A549 (cell line): Measurements from ENCODE around the gene NCLN. TPM values are rescaled to one million over a fixed set of nuclear protein-coding genes. Genes with fewer than 3 reads are reported as not detected.

Experiments used
- BHLHE40 ChIP-seq: IDR thresholded peaks from 2 replicates; pipeline ENCODE4 v1.6.1; 2012; ENCODE audit warnings: low read depth, low read length, inconsistent platforms
- CHD4 ChIP-seq: fragments of 200-600 bp; sonication (generic); IDR thresholded peaks from 2 replicates; pipeline ENCODE4 v1.6.1; 2016; ENCODE audit warnings: antibody characterized with exemption, mild to moderate bottlenecking, borderline replicate concordance
- EP300 ChIP-seq, 2 experiments: fragments of >200 bp; sonication (Bioruptor Twin); formaldehyde crosslinking; IDR thresholded peaks; 2 replicates in 1 of 2; 3 replicates in 1 of 2; pipeline ENCODE4 v1.6.1; 2016 to 2017
- FOSB ChIP-seq: fragments of 250-450 bp; sonication (Bioruptor Pico); IDR thresholded peaks from 2 replicates; pipeline ENCODE4 v1.5.0; 2020; ENCODE audit warnings: mild to moderate bottlenecking, moderate library complexity
- HOXB13 ChIP-seq: fragments of 250-450 bp; sonication (Bioruptor Pico); IDR thresholded peaks from 2 replicates; pipeline ENCODE4 v1.5.0; 2020; ENCODE audit warnings: low read depth, mild to moderate bottlenecking, moderate library complexity
- HOXB5 ChIP-seq: fragments of 250-450 bp; sonication (Bioruptor Pico); IDR thresholded peaks from 2 replicates; pipeline ENCODE4 v1.5.0; 2020; ENCODE audit warnings: mild to moderate bottlenecking, moderate library complexity
- JUNB ChIP-seq: fragments of >200 bp; sonication (Bioruptor Twin); formaldehyde crosslinking; IDR thresholded peaks from 2 replicates; pipeline ENCODE4 v1.6.1; 2016
- KDM1A ChIP-seq: fragments of 200-600 bp; sonication (generic); IDR thresholded peaks from 2 replicates; pipeline ENCODE4 v1.6.1; 2016; ENCODE audit warnings: low read depth, mild to moderate bottlenecking
- MAZ ChIP-seq: fragments of 150-350 bp; IDR thresholded peaks from 2 replicates; pipeline ENCODE4 v1.6.1; 2014; ENCODE audit warnings: antibody characterized with exemption, low read depth, low read length, borderline replicate concordance
- PHF8 ChIP-seq: fragments of 200-600 bp; sonication (generic); IDR thresholded peaks from 2 replicates; pipeline ENCODE4 v1.6.1; 2016; ENCODE audit warnings: low read depth, mild to moderate bottlenecking, antibody characterized with exemption, moderate library complexity, borderline replicate concordance
- POLR2AphosphoS2 ChIP-seq: conservative IDR thresholded peaks from 2 replicates; pipeline ENCODE4 v1.6.1; 2012; ENCODE audit warnings: low read length, improper control_type of control experiment, inconsistent platforms
- RAD21 ChIP-seq, 2 experiments: fragments of >200 bp in 1 of 2; sonication (Bioruptor Twin) in 1 of 2; formaldehyde crosslinking in 1 of 2; IDR thresholded peaks in 1 of 2; conservative IDR thresholded peaks in 1 of 2; 2 replicates in 1 of 2; 3 replicates in 1 of 2; pipeline ENCODE4 v1.6.1; 2012 to 2018; ENCODE audit warnings: inconsistent platforms in 1 of 2
- RNF2 ChIP-seq: fragments of 200-600 bp; sonication (generic); IDR thresholded peaks from 2 replicates; pipeline ENCODE4 v1.6.1; 2016; ENCODE audit warnings: low read depth, mild to moderate bottlenecking, antibody characterized with exemption, moderate library complexity, borderline replicate concordance
- TFCP2L1 ChIP-seq: fragments of 250-450 bp; sonication (Bioruptor Pico); IDR thresholded peaks from 2 replicates; pipeline ENCODE4 v1.5.0; 2021; ENCODE audit warnings: mild to moderate bottlenecking
- TP53 ChIP-seq: fragments of 250-450 bp; sonication (Bioruptor Pico); IDR thresholded peaks from 2 replicates; pipeline ENCODE4 v1.5.0; 2021; ENCODE audit warnings: mild to moderate bottlenecking, moderate library complexity
- ZC3H11A ChIP-seq: fragments of 450-650 bp; IDR thresholded peaks from 2 replicates; pipeline ENCODE4 v1.6.1; 2014; ENCODE audit warnings: antibody characterized with exemption, mild to moderate bottlenecking
- ZSCAN20 ChIP-seq: fragments of 250-450 bp; sonication (Bioruptor Pico); IDR thresholded peaks from 2 replicates; pipeline ENCODE4 v1.8.0; 2022; ENCODE audit warnings: mild to moderate bottlenecking, moderate library complexity
- polyA plus RNA-seq, 4 experiments: library from polyadenylated mRNA; depleted of rRNA in 3 of 4; stranded (reverse); fragments of >200 nt; fragmentation: RNase III in 1 of 4; extraction: RNeasy Plus Mini Kit Qiagen cat#74134 plus additional on column Dnase treatment in 1 of 4; gene quantifications; 2 replicates in 3 of 4; 3 replicates in 1 of 4; pipeline ENCODE4 v1.2.3, GENCODE V29; 2011 to 2017
- TF ChIP-seq, protein P1 (sequence below): fragments of >200 bp; sonication (Bioruptor Twin); formaldehyde crosslinking; IDR thresholded peaks from 2 replicates; pipeline ENCODE4 v1.6.1; 2016
- TF ChIP-seq, protein P2 (sequence below): IDR thresholded peaks from 2 replicates; pipeline ENCODE4 v1.6.1; 2012; ENCODE audit warnings: low read depth, borderline replicate concordance
- TF ChIP-seq, protein P3 (sequence below): fragments of 250-450 bp; sonication (Bioruptor Pico); IDR thresholded peaks from 2 replicates; pipeline ENCODE4 v1.5.0; 2021; ENCODE audit warnings: mild to moderate bottlenecking, moderate library complexity, borderline replicate concordance
- TF ChIP-seq, protein P4 (sequence below): fragments of >200 bp; sonication (Bioruptor Twin); formaldehyde crosslinking; IDR thresholded peaks from 3 replicates; pipeline ENCODE4 v1.5.1; 2016
- TF ChIP-seq, protein P5 (sequence below): fragments of 250-450 bp; sonication (Bioruptor Pico); IDR thresholded peaks from 2 replicates; pipeline ENCODE4 v1.5.0; 2020; ENCODE audit warnings: low read depth, mild to moderate bottlenecking, moderate library complexity

NCLN gene
- polyA plus RNA-seq, 2 of the 4 experiments (the other 2 are of a cell fraction), result 22.8 to 58.5 TPM

DNA sequence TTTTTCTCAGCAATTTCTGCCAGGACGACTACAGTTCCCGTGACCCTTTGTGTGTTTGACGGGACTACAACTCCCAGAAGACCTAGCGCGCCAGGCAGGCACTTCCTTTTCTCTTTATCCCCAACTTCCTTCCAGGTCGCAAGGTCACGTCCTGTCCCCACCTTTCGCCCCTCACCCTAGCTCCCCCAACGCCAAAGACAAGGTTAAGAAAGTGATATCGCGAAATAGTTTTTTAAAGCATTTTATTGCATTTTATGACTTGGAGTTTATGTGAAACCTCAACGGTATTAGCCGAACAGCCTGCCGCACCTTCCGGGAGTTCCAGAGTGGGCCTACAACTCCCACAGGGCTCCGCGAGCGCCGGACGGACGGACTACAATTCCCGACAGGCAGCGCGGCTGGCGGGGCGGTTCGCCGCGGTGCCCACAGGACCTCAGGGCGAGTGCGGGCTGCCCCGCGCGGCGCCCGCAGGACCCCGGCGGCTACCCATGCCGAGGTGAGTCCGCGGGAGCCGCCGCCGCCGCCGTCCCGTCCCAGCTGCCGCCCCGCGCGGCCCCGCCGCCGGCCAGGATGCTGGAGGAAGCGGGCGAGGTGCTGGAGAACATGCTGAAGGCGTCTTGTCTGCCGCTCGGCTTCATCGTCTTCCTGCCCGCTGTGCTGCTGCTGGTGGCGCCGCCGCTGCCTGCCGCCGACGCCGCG, at the start of gene NCLN (continued):
- TF ChIP-seq ZC3H11A (no peak), KDM1A (no peak), ZSCAN20 (CRISPR knock-in tag) (no peak), MAZ (no peak), HOXB5 (CRISPR knock-in tag) (no peak), HOXB13 (CRISPR knock-in tag) (no peak), POLR2AphosphoS2 (no peak), TP53 (CRISPR knock-in tag) (no peak), PHF8 (peak; percentile 33; the same call in 1 of the 2 replicates), EP300 (IDR thresholded peaks at IDR 0.05) (no peak), RAD21 (conservative IDR thresholded peaks at IDR 0.05 in 1 of 2, IDR thresholded peaks at IDR 0.05 in 1 of 2) (no peak), CHD4 (no peak), JUNB (no peak), TFCP2L1 (no peak), FOSB (CRISPR knock-in tag) (no peak), BHLHE40 (no peak), RNF2 (no peak)
- TF ChIP-seq, protein P1, sequence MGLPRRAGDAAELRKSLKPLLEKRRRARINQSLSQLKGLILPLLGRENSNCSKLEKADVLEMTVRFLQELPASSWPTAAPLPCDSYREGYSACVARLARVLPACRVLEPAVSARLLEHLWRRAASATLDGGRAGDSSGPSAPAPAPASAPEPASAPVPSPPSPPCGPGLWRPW, result no peak
- TF ChIP-seq, protein P2, sequence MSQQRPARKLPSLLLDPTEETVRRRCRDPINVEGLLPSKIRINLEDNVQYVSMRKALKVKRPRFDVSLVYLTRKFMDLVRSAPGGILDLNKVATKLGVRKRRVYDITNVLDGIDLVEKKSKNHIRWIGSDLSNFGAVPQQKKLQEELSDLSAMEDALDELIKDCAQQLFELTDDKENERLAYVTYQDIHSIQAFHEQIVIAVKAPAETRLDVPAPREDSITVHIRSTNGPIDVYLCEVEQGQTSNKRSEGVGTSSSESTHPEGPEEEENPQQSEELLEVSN, result no peak
- TF ChIP-seq, protein P3, sequence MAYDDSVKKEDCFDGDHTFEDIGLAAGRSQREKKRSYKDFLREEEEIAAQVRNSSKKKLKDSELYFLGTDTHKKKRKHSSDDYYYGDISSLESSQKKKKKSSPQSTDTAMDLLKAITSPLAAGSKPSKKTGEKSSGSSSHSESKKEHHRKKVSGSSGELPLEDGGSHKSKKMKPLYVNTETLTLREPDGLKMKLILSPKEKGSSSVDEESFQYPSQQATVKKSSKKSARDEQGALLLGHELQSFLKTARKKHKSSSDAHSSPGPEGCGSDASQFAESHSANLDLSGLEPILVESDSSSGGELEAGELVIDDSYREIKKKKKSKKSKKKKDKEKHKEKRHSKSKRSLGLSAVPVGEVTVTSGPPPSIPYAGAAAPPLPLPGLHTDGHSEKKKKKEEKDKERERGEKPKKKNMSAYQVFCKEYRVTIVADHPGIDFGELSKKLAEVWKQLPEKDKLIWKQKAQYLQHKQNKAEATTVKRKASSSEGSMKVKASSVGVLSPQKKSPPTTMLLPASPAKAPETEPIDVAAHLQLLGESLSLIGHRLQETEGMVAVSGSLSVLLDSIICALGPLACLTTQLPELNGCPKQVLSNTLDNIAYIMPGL (CRISPR knock-in tag), result no peak
- TF ChIP-seq, protein P4, sequence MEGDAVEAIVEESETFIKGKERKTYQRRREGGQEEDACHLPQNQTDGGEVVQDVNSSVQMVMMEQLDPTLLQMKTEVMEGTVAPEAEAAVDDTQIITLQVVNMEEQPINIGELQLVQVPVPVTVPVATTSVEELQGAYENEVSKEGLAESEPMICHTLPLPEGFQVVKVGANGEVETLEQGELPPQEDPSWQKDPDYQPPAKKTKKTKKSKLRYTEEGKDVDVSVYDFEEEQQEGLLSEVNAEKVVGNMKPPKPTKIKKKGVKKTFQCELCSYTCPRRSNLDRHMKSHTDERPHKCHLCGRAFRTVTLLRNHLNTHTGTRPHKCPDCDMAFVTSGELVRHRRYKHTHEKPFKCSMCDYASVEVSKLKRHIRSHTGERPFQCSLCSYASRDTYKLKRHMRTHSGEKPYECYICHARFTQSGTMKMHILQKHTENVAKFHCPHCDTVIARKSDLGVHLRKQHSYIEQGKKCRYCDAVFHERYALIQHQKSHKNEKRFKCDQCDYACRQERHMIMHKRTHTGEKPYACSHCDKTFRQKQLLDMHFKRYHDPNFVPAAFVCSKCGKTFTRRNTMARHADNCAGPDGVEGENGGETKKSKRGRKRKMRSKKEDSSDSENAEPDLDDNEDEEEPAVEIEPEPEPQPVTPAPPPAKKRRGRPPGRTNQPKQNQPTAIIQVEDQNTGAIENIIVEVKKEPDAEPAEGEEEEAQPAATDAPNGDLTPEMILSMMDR, result no peak
- TF ChIP-seq, protein P5, sequence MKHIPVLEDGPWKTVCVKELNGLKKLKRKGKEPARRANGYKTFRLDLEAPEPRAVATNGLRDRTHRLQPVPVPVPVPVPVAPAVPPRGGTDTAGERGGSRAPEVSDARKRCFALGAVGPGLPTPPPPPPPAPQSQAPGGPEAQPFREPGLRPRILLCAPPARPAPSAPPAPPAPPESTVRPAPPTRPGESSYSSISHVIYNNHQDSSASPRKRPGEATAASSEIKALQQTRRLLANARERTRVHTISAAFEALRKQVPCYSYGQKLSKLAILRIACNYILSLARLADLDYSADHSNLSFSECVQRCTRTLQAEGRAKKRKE (CRISPR knock-in tag), result no peak
